HCT116 (cell line): ENCODE results near the gene MYH14.

Experiments
- CTCF ChIP-seq, 3 experiments: fragments of 200-600 bp in 1 of 3; sonication (generic) in 1 of 3; IDR thresholded peaks in 2 of 3; conservative IDR thresholded peaks in 1 of 3; 2 replicates each; pipeline ENCODE4 v1.5.1; 2012 to 2017; ENCODE audit warnings: low read depth in 2 of 3, low read length in 2 of 3, antibody characterized with exemption in 1 of 3, borderline replicate concordance in 1 of 3, control low read depth in 1 of 3, mild to moderate bottlenecking in 1 of 3, mixed read lengths in 1 of 3, mixed run types in 1 of 3, moderate library complexity in 1 of 3; ENCODE audit not compliant: insufficient read depth in 1 of 3
- ELF1 ChIP-seq: IDR thresholded peaks from 2 replicates; pipeline ENCODE4 v1.6.1; 2012; ENCODE audit warnings: low read depth, borderline replicate concordance
- EZH2 ChIP-seq: fragments of 200-600 bp; sonication (generic); IDR thresholded peaks from 2 replicates; pipeline ENCODE4 v1.6.1; 2017; ENCODE audit warnings: antibody characterized with exemption, mixed run types
- EZH2phosphoT487 ChIP-seq: fragments of 200-600 bp; IDR thresholded peaks from 2 replicates; pipeline ENCODE4 v1.6.1; 2018; ENCODE audit warnings: antibody characterized with exemption, borderline replicate concordance
- MAX ChIP-seq: IDR thresholded peaks from 2 replicates; pipeline ENCODE4 v1.6.1; 2012
- POLR2A ChIP-seq: IDR thresholded peaks from 2 replicates; pipeline ENCODE4 v1.7.0; 2011; ENCODE audit warnings: borderline replicate concordance; ENCODE audit not compliant: insufficient read depth, insufficient read length; ENCODE audit errors: extremely low read depth
- POLR2AphosphoS5 ChIP-seq: IDR thresholded peaks from 2 replicates; pipeline ENCODE4 v1.6.1; 2011; ENCODE audit warnings: mild to moderate bottlenecking, low read depth, low read length, moderate library complexity
- ZBTB33 ChIP-seq: IDR thresholded peaks from 2 replicates; pipeline ENCODE4 v1.6.1; 2011; ENCODE audit warnings: mild to moderate bottlenecking, low read length, moderate library complexity; ENCODE audit not compliant: insufficient replicate concordance; ENCODE audit errors: extremely low read depth

- TF ChIP-seq CTCF (IDR thresholded peaks at IDR 0.05 in 2 of 3, conservative IDR thresholded peaks at IDR 0.05 in 1 of 3; ENCODE audit: borderline replicate concordance in 1 of 3, insufficient read depth in 1 of 3, low read depth in 2 of 3, low read length in 2 of 3): no peak
- TF ChIP-seq EZH2phosphoT487: no peak
- TF ChIP-seq EZH2: no peak
- no peak for TF ChIP-seq POLR2A
- TF ChIP-seq ELF1: no peak
- no peak for TF ChIP-seq POLR2AphosphoS5
- no peak for TF ChIP-seq ZBTB33
- TF ChIP-seq MAX: no peak
Measured at GRCh38 chr19:50352242-50352641, 148.8 kb downstream of the MYH14 start.
